HG03066 (cell line): ENCODE measurements around the gene OPRD1.
"Not testable (repeated sequence)": the region's sequence is repeated elsewhere in the genome, so short reads cannot be mapped to it uniquely, and the experiment has no call there.

Experiments used
- ATAC-seq: cut with Tn5 transposase; IDR thresholded peaks from one replicate; pipeline ENCODE4 v1.9.1; 2021; ENCODE audit warnings: low read depth; ENCODE audit not compliant: unreplicated experiment

Gene OPRD1

DNA sequence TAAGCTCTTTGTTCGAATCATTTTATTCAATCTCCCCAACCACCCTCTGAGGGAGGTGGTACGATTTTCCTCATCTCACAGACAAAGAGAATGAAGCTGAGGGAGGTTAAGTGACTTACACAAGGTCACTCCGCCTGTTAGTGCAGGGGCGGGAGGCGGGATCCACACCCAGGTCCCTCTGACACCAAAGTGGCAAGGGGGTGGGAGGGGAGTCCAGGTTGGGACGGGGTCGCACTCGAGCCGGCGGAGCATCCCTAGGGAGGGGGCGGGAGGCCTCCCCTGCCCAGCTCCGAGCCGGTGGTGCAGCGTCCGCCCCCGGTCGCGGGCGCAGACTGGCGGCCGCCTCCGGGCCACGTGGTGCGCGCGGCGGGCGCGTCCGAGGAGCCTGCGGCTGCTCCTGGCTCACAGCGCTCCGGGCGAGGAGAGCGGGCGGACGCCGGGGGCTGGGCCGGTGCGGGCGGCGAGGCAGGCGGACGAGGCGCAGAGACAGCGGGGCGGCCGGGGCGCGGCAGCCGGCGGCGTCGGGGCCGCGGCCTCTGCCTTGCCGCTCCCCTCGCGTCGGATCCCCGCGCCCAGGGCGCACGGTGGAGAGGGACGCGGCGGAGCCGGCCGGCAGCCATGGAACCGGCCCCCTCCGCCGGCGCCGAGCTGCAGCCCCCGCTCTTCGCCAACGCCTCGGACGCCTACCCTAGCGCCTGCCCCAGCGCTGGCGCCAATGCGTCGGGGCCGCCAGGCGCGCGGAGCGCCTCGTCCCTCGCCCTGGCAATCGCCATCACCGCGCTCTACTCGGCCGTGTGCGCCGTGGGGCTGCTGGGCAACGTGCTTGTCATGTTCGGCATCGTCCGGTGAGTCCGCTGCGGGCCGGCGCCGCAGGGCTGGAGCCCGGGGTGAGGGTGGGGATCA, at the start of gene OPRD1:
OPRD1 (plus strand) TSS at position 405 of the 903 bp plus-strand sequence; CDS start at position 619, 214 bp downstream.
- ATAC-seq: no peak

DNA sequence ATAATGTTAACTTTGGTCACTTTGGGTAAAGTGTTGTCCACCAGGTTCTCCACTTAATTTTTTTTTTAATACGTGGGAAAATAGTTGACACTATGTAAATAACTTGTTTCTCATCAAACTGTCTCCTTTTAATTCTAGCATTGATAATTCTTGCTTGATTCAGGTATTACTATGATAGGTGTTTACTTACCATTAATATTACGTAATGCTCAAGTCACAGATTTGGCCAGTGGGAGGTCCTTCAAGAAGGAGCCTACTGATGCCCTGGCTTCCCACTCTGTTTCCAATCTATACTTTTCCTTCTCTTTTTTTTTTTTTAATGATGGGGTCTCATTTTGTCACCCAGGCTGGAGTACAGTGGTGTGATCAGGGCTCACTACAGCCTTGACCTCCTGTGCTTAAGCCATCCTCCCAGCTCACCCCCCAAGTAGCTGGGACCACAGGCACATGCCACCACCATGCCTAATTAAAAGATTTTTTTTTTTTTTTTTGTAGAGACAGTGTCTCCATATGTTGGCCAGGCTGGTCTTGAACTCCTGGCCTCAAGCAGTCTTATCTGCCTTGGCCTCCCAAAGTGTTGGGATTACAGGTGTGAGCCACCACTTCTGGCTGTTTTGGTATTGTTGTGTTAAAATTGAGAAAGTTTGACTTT, 45.3 kb upstream of the OPRD1 start:
- no peak for ATAC-seq

DNA sequence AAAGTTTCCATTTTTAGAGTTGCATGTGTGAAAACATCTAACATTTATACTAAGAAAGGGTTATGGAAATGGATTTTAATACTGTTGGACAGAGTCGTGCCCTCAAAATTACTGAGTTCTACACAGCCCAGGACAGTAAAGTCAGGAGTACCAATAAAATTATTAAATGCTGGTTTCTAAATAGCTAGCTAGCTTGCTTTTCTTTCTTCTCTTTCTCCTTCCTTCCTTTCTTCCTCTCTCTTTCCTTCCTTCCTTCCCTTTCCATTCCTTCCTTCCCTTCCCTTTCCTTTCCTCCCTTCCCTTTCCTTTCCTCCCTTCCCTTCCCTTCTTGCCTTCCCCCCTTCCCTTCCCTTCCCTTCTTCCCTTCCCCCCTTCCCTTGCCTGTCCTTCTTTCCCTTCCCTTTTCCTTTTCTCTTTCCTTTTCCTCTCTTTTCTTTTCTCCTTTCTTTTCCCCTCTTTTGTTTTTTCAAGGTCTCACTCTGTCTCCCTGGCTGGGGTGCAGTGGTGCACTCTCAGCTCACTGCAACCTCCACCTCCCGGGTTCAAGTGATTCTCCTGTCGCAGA, 41.3 kb upstream of the OPRD1 start:
- ATAC-seq: no peak

DNA sequence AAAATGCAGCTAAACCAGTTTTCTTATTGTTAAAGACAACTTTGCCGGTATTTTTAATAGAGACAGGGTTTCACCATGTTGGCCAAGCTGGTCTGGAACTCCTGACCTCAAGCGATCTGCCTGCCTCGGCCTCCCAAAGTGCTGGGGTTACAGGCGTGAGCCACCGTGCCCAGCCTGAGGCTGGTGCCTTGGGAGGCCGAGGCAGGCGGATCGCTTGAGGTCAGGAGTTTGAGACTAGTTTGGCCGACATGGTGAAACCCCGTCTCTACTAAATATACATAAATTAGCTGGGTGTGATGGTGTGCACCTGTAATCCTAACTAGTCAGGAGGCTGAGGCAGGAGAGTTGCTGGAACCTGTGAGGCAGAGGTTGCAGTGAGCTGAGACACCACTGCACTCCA, 40.0 kb upstream of the OPRD1 start:
- not testable (repeated sequence) for ATAC-seq

DNA sequence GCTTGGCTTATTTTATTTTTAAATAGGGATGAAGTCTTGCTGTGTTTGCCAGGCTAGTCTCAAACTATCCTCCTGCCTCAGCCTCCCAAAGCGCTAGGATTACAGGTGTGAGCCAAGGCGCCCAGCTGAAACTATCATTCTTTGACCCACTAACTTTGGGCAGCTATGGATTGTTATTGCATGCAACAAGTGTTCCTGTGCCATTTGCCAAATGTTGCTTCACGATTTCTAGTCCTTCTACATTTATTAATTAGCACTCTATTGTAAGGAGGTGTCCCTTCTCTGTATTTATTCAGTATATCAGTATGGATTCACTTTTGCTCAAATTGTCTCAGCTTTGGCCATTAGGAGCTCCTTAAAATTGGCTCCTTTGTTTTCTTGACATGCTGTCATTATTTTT, 38.9 kb upstream of the OPRD1 start:
- no peak for ATAC-seq

DNA sequence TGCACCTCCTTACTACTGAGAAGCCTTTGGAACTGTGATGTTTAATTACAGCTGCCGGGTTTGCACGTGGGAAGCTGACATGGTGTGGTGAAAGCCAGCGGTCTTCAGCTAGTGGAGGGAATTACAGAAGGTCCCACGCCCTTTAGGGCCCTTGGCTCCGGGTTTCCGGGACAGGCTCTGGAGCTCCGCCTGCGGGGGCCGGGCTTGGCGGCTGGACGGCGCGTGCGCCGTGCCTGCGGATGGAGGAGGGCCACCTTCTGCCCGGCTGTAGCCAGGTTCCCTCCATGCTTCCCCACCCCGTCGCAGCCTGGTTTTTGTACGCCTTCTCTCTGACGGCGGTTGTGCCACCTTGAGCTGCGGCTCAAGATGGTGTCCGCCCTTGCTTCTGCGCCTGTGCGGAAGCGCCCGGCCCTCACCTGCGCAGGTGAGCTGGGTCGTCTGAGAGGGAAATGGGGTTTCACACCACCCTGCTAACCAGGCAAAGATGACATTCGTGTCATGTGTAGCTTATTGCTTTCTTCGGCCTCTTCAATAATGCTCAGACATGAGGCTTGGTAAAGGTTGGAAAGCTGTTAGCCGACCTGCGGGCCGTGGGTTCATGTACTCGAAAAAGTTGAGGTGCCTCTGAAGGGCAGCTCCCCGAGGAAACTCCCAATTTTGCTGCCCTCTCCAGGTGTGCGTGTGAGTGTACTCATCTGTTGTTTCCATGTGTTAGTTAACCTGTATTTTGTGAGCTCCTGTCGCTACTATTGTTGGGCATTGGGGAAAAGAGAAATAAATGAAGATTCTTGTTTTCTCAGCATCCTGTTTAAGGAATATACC, 36.6 kb upstream of the OPRD1 start:
- ATAC-seq: no peak

DNA sequence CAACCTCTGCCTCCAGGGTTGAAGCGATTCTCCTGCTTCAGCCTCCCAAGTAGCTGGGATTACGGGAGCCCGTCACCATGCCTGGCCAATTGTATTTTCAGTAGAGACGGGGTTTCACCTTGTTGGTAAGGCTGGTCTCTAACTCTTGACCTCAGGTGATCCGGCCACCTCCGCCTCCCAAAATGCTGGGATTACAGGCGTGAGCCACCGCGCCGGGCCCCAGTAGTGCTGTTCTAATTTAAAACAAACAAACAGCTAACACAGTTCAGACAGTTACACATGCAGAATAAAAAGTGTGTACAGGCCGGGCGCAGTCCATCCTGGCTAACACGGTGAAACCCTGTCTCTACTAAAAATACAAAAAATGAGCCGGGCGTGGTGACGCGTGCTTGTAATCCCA, 35.6 kb upstream of the OPRD1 start:
- ATAC-seq: no peak

DNA sequence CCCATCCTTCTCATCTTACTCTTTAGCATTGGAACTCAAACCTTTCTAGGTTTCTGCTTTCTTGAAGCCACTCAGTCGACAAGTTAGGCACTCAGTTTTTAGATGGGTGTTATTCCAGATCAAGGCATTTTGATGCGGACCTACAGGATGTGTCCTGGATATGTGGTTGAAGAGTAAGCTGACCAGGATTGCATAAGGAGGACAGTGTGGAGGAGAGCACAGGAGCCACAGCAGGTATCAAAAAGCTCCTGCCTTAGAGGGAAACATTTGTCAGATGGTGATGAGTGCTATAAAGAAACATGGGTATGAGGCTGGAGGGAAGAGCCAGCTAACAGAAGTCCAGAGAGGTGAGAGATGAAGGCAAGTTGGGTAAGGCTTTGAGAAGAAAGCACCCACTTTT, 33.9 kb upstream of the OPRD1 start:
- ATAC-seq: no peak

DNA sequence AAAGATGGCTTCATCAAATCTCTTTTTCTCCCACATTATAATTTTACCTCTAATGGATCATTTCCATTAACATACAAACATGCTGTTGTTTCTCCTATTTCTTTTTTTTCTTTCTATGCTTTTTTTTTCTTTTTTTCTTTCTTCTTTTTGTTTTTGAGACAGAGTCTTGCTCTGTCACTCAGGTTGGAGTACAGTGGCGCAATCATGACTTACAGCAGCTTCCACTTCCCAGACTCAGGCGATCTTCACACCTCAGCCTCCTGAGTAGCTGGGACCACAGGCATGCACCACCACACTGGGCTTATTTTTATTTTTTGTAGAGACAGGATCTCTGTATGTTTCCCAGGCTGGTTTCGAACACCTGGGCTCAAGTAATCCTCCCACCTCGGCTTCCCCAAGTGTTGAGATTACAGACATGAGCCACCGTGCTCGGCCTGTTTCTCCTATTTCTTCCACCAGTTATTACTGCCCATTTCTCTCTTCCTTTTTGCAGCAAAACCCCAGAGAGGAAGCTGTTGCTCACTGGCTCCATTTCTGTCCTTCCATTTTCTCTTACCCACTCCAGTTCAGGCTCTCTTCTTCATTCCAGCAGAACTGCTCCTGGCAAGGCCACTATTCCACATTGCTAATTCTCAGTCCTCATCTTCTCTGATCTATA, 32.1 kb upstream of the OPRD1 start:
- no peak for ATAC-seq

DNA sequence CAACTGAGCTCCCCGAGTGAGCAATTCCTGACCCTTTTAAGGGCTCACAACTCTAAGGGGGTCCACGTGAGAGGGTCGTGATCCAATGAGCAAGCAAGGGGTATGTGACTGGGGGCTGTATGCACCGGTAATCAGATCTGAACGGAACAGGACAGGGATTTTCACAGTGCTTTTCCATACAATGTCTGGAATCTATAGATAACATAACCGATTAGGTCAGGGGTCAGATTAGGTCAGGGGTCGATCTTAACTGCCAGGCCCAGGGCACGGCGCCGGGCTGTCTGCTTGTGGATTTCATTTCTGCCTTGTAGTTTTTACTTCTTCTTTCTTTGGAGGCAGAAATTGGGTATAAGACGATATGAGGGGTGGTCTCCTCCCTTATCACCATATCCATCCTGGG, 30.7 kb upstream of the OPRD1 start:
- ATAC-seq: no peak

DNA sequence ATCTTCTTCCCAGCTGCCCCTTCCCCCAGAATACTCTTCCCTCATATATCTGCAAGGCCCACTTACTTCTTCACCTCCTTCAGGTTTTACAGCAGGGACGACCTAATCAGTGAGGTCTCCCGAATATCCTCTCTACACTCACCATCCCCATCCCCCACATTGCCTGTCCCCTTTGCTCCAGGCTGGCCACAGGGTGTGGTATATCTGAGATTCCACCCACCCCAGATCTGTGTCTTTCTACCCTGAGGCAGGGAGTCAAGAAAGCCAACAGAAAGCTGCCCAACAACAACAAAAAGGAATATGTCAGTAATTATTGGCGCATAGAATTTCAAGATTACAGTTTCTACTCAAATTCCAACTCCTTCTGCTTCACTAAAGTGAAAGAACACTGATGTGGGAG, 30.0 kb upstream of the OPRD1 start:
- ATAC-seq: no peak

DNA sequence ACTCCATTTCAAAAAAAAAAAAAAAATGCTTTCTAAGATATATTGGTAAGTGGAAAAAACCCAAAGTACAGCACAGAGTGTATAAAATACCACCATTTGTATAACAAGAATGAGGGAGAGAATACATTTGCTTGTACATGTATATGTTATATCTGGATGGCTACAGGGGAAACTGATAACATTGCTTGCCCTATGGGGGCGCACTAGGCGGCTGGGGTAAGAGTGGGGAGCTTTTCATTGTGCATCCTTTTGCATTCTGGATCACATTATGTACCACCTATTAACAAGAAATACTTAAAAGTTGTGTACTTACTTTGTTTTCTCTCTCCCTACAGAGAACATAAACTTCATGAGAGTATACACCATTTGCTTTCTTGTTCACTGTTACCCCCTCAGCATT, 28.6 kb upstream of the OPRD1 start:
- ATAC-seq: no peak

DNA sequence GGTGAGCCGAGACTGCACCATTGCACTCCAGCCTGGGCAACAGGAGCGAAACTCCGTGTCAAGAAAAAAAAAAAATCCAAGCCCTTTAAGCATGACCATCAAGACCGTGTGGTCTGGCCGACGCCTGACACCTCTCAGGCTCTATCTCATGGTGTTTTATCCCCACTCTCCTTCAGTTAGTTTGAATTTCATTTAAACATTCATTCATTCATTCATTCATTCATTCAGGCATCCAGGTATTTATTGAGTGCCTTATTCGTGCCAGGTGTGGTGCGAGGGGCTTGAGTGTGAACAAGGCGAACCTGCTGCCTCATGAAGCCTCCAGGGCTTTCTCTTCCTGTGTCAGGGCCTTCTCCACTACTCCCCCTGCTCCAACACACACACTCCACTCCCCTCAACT, 22.6 kb upstream of the OPRD1 start:
- no peak for ATAC-seq

DNA sequence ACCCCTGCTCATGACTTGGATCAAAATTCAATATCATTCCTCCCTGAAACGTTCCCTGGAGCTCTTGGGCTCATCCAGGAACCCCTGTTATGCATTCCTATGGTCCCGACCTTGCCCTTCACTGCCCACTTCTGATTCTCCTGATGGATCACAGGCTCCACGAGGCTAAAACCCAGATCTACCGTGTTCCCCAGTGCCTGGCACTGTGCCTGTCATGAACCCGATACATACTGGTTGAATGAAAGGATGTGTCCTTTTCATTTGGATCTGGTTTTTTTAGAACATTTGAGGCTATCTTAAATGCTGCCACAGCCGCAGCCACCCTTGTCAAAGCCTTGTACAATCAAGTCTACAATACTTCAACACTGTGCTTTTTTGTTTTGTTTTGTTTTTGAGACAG, 22.2 kb upstream of the OPRD1 start:
- ATAC-seq: no peak

DNA sequence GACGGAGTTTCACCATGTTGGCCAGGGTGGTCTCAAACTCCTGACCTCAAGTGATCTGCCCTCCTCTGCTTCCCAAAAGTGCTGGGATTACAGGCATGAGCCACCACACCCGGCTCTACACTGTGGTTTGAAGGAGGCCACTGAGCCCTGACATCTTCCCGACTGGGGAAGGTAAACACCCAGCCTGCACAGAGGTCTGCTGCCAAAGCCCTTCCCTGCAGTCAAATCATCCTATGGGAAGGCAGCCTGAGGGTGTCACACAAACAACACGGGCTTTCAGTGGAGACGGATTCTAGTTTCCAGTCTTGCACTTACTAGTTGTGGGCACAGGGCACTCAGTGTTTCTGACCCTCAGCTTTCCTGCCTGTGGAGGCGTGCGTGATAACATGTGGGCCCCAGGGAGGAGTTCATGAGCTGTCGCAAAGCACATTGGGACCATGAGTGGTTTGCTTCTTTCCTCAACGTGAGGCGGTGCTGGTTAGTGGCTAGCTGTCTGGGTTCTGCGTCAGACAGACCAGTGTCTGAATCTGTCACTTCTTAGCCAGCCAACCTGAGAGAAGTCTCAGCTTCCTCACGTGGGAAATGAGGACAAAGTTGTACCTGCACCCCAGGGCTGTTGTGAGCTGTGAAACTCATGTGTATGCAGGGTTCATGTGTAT, 21.5 kb upstream of the OPRD1 start:
- no peak for ATAC-seq

DNA sequence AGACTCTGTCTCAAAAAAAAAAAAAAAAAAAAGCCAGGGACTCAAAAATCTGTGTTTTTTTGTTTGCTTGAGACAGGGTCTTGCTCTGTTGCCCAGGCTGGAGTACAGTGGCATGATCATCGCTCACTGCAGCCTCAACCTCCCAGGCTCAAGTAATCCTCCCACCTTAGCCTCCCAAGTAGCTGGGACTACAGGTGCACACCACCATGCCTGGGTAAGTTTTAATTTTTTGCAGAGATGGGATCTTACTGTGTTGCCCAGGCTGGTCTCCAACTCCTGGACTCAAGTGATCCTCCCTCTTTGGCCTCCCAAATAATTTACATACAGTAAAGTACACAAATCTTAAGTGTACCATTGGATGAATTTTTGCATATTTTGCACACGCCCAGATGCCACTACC, 20.0 kb upstream of the OPRD1 start:
- not testable (repeated sequence) for ATAC-seq

DNA sequence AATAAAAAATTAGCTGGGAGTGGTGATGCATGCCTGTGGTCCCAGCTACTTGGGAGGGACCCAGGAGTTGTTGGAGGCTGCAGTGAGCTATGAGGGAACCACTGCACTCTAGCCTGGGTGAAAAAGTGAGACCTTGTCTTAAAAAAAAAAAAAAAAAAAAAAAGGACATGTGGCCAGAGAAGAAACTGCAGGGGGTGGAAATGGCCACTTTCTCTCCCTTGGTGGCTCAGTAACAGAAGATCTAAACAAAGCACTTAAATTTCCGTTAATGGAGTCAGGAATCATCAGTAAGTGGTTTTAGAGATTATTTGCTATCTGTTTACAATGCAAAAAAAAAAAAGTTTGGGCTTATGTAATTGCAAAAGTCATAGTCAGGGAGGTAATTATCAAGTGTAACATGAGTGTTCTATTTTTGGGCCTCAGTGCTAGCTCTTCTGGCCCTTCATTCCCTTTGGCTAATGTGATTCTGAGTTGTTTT, 19.3 kb upstream of the OPRD1 start:
- ATAC-seq: no peak

DNA sequence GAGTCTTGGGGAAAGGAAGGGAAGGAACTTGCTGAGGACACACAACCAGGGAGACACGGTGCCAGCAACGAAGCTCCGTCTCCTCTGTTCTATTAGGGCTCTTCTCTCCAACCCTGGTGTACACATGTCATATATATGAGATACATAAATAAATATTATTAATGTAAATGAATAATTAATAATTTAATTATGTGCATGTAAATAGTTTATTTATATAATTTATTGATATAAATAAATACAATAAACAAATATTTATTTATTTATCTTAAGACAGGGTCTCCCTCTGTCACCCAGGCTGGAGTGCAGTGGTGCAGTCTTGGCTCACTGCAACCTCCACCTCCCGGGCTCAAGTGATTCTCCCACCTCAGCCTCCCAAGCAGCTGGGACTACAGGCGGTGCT, 17.4 kb upstream of the OPRD1 start:
- ATAC-seq: not testable (repeated sequence)

DNA sequence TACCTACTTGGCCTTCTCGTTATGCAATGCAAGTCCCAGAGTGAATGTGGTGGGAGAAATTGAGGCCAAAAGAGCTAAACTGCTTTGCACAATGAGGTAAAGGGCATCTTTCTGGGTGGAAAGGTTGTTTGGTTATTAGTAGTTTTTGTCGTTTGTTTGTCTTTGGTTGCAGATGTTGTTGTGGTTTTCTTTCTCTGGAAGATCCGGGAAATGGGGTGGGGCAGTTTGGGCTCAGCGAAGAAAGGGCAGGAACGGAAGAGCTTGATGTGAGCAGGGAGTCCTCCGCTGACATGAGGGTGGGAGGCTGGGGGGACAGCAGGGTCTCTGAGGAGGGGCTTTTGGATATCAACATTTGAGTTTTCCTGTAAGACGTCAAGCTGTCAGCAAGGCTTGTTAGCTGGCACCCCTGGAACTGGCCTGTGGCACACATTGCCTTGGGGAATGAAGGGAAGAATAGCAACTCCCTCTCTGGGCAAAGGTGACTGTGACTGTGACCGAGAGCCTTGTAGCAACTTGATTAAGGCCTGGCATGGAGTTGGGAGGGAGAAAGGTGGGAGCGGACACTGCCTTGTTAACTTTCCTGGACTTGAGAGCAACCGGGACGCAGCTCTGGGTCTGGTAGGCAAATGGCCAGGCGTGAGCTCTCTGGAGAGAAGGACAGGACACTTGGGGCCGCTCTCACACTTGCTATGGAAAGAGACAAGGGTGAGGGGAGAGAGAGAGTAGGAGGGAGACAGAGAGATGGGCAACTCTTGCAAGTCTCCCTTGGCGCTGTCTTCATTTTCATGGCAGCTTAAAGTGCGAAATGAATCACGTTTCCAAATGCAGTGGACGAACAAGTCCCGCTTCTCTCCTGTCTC, 15.4 kb upstream of the OPRD1 start:
- ATAC-seq: no peak
